ENCODE measurements around the gene CASP14. TPM values are rescaled to one million over a fixed set of nuclear protein-coding genes. Genes with fewer than 3 reads are reported as not detected.

Gene CASP14
- total RNA-seq, 2 experiments from 2014 or later, result not detected

Other genes starting within 250 kb of the CASP14 start
- gene OR7A5, start 214.3 kb upstream of the CASP14 start, total RNA-seq, result not detected
- not detected for gene OR7C1, start 214.3 kb upstream of the CASP14 start, total RNA-seq
- gene OR7A10, start 200.6 kb upstream of the CASP14 start, total RNA-seq, result not detected
- not detected for gene OR7A17, start 163.3 kb upstream of the CASP14 start, total RNA-seq
- not detected for gene OR7C2, start 108.0 kb upstream of the CASP14 start, total RNA-seq
- gene SLC1A6, start 69.6 kb upstream of the CASP14 start, total RNA-seq, result not detected
- gene OR1I1, start 32.7 kb downstream of the CASP14 start, total RNA-seq, result not detected
- not detected for gene SYDE1, start 57.9 kb downstream of the CASP14 start, total RNA-seq
- not detected for gene NOTCH3, start 151.5 kb downstream of the CASP14 start, total RNA-seq
- under 1 TPM in 1 of 2 experiments, not detected in 1; 0.20 TPM for gene EPHX3, start 183.0 kb downstream of the CASP14 start, total RNA-seq